ENCODE results near the gene H6PD.
A peak's percentile ranks its signal among the peaks of the same experiment; 100 is the strongest.

The H6PD gene

GRCh38 chr1:9256332-9256731, 21.8 kb downstream of the H6PD start:
- DNase-seq (ENCODE audit: low read depth in 2 of 2) = no peak

DNA sequence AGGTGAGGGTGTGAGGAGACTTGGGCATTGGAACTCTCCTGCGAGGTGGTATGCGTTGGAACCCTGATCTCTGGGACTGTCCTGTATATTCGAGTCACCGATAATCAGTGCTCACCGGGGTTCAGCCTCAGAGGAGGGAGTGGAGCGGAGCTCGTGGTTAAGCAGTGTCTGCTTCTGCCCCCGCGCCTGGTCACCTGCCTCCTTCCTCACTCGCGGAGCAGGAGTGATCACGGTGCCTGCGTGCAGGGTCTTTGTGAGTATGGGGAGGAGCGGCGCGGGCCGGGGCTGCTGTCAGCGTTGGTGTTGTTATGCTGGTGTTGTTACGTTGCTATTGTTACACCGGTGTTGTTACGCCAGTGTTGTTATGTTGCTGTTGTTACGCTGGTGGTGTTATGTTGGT, 23.3 kb downstream of the H6PD start:
- DNase-seq (ENCODE audit: low read depth in 2 of 2) = no peak

GRCh38 chr1:9258629-9259028, 24.1 kb downstream of the H6PD start:
- no peak for DNase-seq (ENCODE audit: low read depth in 2 of 2)

DNA sequence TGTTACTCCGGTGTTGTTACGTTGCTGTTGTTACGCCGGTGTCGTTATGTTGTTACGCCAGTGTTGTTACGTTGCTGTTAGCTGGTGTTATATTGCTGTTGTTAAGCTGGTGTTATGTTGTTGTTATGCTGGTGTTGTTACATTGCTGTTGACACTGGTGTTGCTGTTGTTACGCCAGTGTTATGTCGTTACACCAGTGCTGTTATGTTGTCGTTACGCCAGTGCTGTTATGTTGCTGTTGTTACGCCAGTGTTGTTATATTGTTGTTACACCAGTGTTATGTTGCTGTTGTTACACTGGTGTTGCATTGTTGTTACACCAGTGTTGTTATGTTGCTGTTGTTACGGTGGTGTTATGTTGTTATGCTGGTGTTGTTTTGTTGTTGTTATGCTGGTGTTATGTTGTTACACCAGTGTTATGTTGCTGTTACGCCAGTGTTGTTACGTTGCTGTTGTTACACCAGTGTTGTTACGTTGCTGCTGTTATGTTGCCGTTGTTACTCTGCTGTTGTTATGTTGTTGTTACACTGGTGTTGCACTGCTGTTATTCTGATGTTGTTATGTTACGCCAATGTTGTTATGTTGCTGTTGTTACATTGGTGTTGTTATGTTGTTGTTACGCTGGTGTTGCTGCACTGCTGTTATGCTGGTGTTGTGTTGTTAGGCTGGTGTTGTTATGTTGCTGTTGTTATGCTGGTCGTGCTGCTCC, 25.6 kb downstream of the H6PD start:
- DNase-seq (ENCODE audit: low read depth in 2 of 2) = no peak

DNA sequence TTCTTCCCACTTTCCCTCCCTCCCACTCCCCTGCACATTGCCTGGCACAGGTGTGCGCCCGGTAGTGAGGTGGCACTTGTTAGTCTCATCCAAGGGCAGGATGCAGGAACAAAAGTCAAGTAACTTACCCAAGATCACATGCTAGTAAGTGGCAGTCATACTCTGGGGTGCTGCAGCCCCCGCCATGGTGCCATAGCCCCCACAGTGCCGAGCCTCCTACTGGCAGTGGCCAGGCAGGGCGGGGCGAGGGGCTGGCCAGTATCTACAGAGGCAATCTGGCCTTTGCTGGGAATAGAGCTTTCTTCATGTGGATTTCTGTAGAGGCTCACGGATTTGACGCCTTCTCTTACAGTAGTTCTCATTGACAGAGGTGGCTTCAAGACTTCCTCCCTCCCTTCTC, 26.9 kb downstream of the H6PD start:
- no peak for DNase-seq (ENCODE audit: low read depth in 2 of 2)

GRCh38 chr1:9262096-9262986, 27.8 kb downstream of the H6PD start:
- DNase-seq (ENCODE audit: low read depth in 2 of 2) = no peak

DNA sequence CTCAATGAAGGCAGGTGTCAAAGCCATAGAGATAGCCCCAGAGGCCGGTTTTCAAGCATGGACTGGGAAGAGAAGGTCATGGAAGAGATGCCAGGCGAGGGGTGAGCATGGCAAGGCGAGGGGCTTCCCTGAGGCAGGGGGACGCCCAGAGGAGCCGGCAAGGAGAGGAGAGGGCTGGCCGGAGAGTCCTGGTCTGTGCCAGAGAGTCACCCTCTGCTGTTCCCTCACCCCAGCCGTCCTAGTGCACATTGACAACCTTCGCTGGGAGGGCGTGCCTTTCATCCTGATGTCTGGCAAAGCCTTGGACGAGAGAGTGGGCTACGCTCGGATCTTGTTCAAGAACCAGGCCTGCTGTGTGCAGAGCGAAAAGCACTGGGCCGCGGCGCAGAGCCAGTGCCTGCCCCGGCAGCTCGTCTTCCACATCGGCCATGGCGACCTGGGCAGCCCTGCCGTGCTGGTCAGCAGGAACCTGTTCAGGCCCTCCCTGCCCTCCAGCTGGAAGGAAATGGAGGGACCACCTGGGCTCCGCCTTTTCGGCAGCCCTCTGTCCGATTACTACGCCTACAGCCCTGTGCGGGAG, 28.8 kb downstream of the H6PD start:
- DNase-seq (ENCODE audit: low read depth in 2 of 2) = no peak

DNA sequence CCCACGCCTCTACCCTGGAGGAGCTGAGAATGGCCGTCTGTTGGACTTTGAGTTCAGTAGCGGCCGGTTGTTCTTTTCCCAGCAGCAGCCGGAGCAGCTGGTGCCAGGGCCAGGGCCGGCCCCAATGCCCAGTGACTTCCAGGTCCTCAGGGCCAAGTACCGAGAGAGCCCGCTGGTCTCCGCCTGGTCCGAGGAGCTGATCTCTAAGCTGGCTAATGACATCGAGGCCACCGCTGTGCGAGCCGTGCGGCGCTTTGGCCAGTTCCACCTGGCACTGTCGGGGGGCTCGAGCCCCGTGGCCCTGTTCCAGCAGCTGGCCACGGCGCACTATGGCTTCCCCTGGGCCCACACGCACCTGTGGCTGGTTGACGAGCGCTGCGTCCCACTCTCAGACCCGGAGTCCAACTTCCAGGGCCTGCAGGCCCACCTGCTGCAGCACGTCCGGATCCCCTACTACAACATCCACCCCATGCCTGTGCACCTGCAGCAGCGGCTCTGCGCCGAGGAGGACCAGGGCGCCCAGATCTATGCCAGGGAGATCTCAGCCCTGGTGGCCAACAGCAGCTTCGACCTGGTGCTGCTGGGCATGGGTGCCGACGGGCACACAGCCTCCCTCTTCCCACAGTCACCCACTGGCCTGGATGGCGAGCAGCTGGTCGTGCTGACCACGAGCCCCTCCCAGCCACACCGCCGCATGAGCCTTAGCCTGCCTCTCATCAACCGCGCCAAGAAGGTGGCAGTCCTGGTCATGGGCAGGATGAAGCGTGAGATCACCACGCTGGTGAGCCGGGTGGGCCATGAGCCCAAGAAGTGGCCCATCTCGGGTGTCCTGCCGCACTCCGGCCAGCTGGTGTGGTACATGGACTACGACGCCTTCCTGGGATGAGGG, 29.7 kb downstream of the H6PD start:
- DNase-seq (ENCODE audit: low read depth in 2 of 2) = no peak

DNA sequence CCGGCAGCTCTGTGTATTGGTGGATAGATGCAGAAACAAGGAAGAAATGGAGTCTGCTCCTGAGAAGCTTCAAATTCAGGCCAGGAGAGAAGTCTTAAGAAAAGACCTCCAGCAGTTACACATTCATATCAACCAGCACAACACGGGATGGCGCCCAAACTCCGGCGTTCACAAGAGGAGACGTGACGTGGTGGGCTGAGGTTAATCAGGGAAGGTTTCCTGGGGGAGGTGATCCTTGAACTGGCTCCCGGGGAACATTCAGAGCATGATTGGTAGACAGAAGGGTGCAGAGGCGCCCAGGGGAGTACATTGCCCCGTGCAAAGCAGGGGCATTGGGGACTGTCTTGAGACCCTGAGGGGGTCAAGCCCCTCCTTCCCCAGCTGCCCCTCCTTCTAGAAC, 30.5 kb downstream of the H6PD start:
- no peak for DNase-seq (ENCODE audit: low read depth in 2 of 2)

GRCh38 chr1:9265968-9266367, 31.4 kb downstream of the H6PD start:
- DNase-seq (ENCODE audit: low read depth in 2 of 2) = no peak

GRCh38 chr1:9267352-9267686, 32.7 kb downstream of the H6PD start:
- DNase-seq (ENCODE audit: low read depth in 2 of 2) = no peak

DNA sequence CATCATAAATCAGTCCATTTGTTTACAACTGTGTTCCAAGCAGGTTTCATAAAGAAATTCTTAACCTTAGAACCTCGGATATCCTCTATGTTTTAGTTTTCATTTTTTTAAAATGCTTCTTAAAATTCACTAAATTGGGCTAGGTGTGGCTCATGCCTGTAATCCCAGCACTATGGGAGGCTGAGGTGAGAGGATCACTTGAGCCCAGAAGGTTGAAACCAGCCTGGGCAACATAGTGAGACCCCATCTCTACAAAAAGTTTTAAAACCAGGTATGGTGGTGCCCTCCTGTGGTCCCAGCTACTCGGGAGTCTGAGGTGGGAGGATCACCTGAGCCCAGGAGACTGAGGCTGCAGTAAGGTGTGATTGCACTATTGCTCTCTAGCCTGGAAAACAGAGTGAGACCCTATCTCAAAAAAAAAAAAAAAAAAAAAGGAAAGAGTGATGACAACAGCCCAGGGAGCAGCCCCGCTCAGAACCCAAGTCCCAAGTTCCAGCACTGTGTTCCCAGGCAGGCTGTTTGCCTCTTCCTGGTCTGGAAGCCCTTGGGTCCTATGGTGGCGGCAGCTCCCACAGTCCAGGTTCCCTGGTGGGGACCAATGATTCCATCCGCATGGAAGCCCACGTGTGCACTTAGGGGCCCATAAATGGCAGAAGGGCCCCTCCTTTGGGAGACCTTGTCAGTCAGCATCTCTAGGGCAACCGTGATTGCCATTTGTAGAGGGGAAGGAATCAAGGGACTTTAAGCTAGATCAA, 33.4 kb downstream of the H6PD start:
- DNase-seq (ENCODE audit: low read depth in 2 of 2) = no peak

- no peak for DNase-seq (ENCODE audit: low read depth in 2 of 2)
Measured at GRCh38 chr1:9269078-9269501, 34.5 kb downstream of the H6PD start.

GRCh38 chr1:9269721-9270120, 35.1 kb downstream of the H6PD start:
- DNase-seq (ENCODE audit: low read depth in 2 of 2) = no peak

GRCh38 chr1:9270290-9270883, 35.8 kb downstream of the H6PD start:
- no peak for DNase-seq (ENCODE audit: low read depth in 2 of 2)

GRCh38 chr1:9271283-9271682, 36.7 kb downstream of the H6PD start:
- DNase-seq (ENCODE audit: low read depth in 2 of 2) = no peak

GRCh38 chr1:9271861-9272595, 37.5 kb downstream of the H6PD start:
- no peak for DNase-seq (ENCODE audit: low read depth in 2 of 2)

- no peak for DNase-seq (ENCODE audit: low read depth in 2 of 2)
Measured at GRCh38 chr1:9273177-9273576, 38.6 kb downstream of the H6PD start.

DNA sequence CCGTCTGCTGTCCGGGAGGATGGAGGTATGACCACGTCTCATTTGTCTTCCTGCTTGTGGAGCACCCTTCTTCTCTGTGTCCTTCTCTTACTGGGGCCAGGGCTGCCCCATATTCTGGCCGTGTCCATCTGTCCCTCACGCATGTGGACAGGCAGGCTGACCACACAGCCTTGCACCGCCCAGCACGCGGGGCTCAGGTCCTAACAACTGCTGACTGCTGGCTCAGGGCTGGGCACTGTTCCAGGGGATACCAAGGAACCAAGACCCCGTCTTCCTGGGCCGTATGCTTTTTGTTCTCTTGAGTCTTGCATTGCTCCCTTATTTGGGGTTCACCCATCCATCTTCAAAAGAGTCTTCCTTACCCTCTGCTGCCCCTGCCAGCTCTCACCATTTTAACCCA, 40.6 kb downstream of the H6PD start:
- DNase-seq (ENCODE audit: low read depth in 2 of 2) = no peak

- DNase-seq (ENCODE audit: low read depth in 2 of 2) = peak; percentile 68 to 71
Measured at GRCh38 chr1:9275567-9276034, 41.0 kb downstream of the H6PD start.

All from stimulated activated CD4-positive, alpha-beta T cell treated with anti-CD3 and anti-CD28 coated beads, Interleukin-4, amount 100 ng/mL, for 48 hours (primary cell).